ENCODE data around the gene CDK5RAP3.

The CDK5RAP3 gene

DNA sequence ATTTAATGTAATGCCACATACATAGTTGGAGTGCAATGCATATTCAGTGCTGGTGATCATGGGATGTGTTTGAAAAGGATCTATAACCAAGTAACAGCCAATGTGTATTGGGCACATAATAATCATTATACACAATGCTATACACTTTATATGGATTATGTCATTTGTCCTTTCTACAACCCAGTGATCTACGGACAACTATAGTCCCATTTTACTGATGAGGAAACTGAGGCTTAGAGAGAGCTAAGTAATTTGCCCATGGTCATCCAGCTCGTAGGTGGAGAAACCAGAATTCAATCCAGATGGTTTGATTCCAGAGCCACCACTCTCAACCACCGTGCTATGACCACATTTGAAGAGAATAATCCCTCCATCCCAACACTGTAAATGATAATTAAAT is 39.3 kb downstream of the CDK5RAP3 start:
- Histone ChIP-seq H3K36me3 (ENCODE audit: control insufficient read depth in 4 of 4, insufficient read depth in 4 of 4, low read length in 3 of 4) (no peaks in the 10 kb centered on the region), H3K9me3 (ENCODE audit: control extremely low read depth in 1 of 5, control insufficient read depth in 4 of 5, insufficient read depth in 2 of 5, low read depth in 1 of 5, low read length in 4 of 5) (no peaks in the 10 kb centered on the region), H3K27me3 (replicated peaks in 2 of 5; ENCODE audit: control insufficient read depth in 4 of 5, insufficient read depth in 5 of 5, low read length in 4 of 5) (peaks cover 0 to 34% (median 10%) of the 10 kb centered on the region in 5 experiments), H3K27ac (ENCODE audit: insufficient read depth in 1 of 2, low read depth in 1 of 2, low read length in 2 of 2, poor library complexity in 1 of 2, severe bottlenecking in 2 of 2) (no peak overlapping the region), H3K4me1 (ENCODE audit: control extremely low read depth in 1 of 4, control insufficient read depth in 4 of 4, insufficient read depth in 4 of 4, low read length in 3 of 4) (peaks cover 0 to 34% (median 17%) of the 10 kb centered on the region in 4 experiments), H3K4me3 (ENCODE audit: control insufficient read depth in 1 of 7, extremely low read depth in 1 of 7, insufficient read depth in 4 of 7, low read depth in 2 of 7, low read length in 6 of 7) (no peak overlapping the region)
- POLR2A ChIA-PET: no interaction called here
- CTCF ChIA-PET: interaction anchor here (1.6 to 14.4 kb wide), 4 partner anchors 7 to 161 kb away, joined by 3 to 511 read pairs (median 12); partner anchors contain the start of gene CDK5RAP3
- WGBS (ENCODE audit: insufficient coverage): 88% methylated on average over 1 of the region's 3 CpGs
- no peak for DNase-seq

DNA sequence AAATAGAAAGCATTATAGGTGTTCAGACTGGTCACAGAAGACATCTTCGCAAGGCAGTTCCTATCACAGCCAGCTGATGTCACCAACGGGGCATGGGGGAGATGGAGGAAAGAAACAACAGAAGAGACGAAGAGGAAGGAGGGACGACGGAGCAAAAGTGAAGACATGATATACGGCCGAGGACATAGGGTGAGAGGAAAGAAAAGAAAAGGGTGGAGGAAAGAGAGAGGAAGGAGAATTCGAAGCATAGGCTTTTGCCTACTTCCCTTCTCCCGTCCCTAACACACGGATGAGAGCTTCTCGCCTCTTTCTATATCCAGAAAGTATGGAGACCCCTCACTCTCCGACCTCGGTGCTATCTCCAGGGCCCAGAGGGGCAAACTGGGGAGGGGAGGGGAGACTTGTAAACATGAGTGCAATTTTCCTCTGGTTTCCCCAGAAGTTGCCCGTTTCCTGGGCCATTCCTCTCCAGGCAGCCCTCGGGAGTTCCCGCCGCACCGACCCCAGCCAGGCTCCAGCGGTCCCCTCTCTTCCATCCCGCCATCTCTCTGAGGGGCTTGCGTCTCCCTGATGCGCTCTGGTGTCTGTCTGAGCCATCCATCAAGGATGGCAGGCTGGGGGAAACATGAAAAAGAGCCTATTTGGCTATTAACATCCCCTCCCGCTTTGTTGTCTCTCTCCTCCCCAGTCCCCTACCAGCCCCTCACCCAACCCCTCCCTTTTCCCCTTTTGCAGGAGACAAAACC is 40.7 kb downstream of the CDK5RAP3 start:
- Histone ChIP-seq H3K27me3 (replicated peaks in 2 of 5; ENCODE audit: control insufficient read depth in 4 of 5, insufficient read depth in 5 of 5, low read length in 4 of 5) (peaks cover 0 to 35% (median 10%) of the 10 kb centered on the region in 5 experiments), H3K27ac (ENCODE audit: insufficient read depth in 1 of 2, low read depth in 1 of 2, low read length in 2 of 2, poor library complexity in 1 of 2, severe bottlenecking in 2 of 2) (no peak overlapping the region), H3K4me3 (ENCODE audit: control insufficient read depth in 1 of 7, extremely low read depth in 1 of 7, insufficient read depth in 4 of 7, low read depth in 2 of 7, low read length in 6 of 7) (peak overlapping the region; percentile 9 to 75 (median 55)), H3K36me3 (ENCODE audit: control insufficient read depth in 4 of 4, insufficient read depth in 4 of 4, low read length in 3 of 4) (no peaks in the 10 kb centered on the region), H3K9me3 (ENCODE audit: control extremely low read depth in 1 of 5, control insufficient read depth in 4 of 5, insufficient read depth in 2 of 5, low read depth in 1 of 5, low read length in 4 of 5) (no peaks in the 10 kb centered on the region), H3K4me1 (ENCODE audit: control extremely low read depth in 1 of 4, control insufficient read depth in 4 of 4, insufficient read depth in 4 of 4, low read length in 3 of 4) (peaks cover 0 to 38% (median 16%) of the 10 kb centered on the region in 4 experiments)
- 3% methylated on average over 15 of the region's 23 CpGs for WGBS (ENCODE audit: insufficient coverage)
- ChIA-PET CTCF (interaction anchor here (0.8 to 14.4 kb wide), 9 partner anchors 9 to 749 kb away, joined by 3 to 511 read pairs (median 3); partner anchors contain the start of gene CDK5RAP3), POLR2A (interaction anchor here (0.7 to 1.1 kb wide), 3 partner anchors 23 to 40 kb away, joined by 3 to 5 read pairs (median 3); partner anchors contain the start of gene CDK5RAP3)
- DNase-seq: peak; percentile 40 to 65 (median 58)

DNA sequence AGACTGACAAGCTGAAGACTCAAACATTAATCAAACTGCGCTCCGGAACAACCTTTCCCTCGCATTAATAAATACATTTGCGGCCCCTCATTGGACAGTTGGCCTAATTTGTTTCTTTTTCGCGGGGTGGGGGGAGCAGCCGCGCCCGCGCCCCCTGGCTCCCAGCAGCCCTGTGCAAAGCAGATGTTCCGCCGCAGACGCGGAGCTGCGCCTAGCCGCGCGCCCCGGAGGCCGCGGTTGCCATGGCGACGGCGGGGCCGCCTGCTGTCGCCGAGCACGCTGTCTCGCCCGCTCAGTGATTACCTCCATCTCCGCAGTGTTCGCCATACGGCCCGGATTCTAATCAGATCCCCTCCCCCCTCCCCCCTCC is 41.2 kb downstream of the CDK5RAP3 start:
- CTCF ChIA-PET: interaction anchor here (0.8 to 14.4 kb wide), 8 partner anchors 8 to 749 kb away, joined by 3 to 511 read pairs (median 6); partner anchors contain the start of gene CDK5RAP3
- no peaks in the 10 kb centered on the region for H3K9me3 ChIP-seq (ENCODE audit: control extremely low read depth in 1 of 5, control insufficient read depth in 4 of 5, insufficient read depth in 2 of 5, low read depth in 1 of 5, low read length in 4 of 5)
- H3K36me3 ChIP-seq (ENCODE audit: control insufficient read depth in 4 of 4, insufficient read depth in 4 of 4, low read length in 3 of 4): no peaks in the 10 kb centered on the region
- H3K4me1 ChIP-seq (ENCODE audit: control extremely low read depth in 1 of 4, control insufficient read depth in 4 of 4, insufficient read depth in 4 of 4, low read length in 3 of 4): peaks cover 0 to 41% (median 16%) of the 10 kb centered on the region in 4 experiments
- peak in 2 of 3 donors; percentile 65 to 74 for DNase-seq
- no peak overlapping the region for H3K27ac ChIP-seq (ENCODE audit: insufficient read depth in 1 of 2, low read depth in 1 of 2, low read length in 2 of 2, poor library complexity in 1 of 2, severe bottlenecking in 2 of 2)
- H3K27me3 ChIP-seq (replicated peaks in 2 of 5; ENCODE audit: control insufficient read depth in 4 of 5, insufficient read depth in 5 of 5, low read length in 4 of 5): peaks cover 0 to 35% (median 10%) of the 10 kb centered on the region in 5 experiments
- 0% methylated on average over 15 of the region's 34 CpGs for WGBS (ENCODE audit: insufficient coverage)
- H3K4me3 ChIP-seq (ENCODE audit: control insufficient read depth in 1 of 7, extremely low read depth in 1 of 7, insufficient read depth in 4 of 7, low read depth in 2 of 7, low read length in 6 of 7): peak overlapping the region in 6 of 7 experiments; percentile 48 to 75 (median 56)
- POLR2A ChIA-PET: interaction anchor here (1.1 kb wide), 1 partner anchor 30 kb away, joined by 3 read pairs; no protein-coding TSS in a partner anchor

DNA sequence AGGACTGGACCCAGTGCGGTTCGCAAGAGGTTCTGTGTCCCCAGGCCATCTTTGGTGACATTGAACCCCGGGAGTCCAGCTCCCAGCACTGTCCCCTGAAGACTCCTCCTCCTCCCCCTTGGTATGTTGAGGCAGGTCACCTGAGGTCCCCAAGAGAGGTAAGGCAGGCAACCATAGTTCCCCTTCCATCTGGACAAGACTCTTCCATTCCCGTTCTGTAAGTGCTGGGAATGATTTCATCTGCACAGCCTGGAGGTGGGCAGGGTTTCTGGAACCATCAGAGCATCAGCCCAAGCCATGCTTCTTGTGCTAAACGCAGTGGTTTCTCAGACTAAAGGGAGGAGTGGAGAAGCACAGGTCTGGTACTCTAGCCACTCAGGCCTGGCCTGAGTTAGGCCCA is 41.7 kb downstream of the CDK5RAP3 start:
- POLR2A ChIA-PET: interaction anchor here (1.1 kb wide), 1 partner anchor 31 kb away, joined by 3 read pairs; no protein-coding TSS in a partner anchor
- Histone ChIP-seq H3K36me3 (ENCODE audit: control insufficient read depth in 4 of 4, insufficient read depth in 4 of 4, low read length in 3 of 4) (no peaks in the 10 kb centered on the region), H3K9me3 (ENCODE audit: control extremely low read depth in 1 of 5, control insufficient read depth in 4 of 5, insufficient read depth in 2 of 5, low read depth in 1 of 5, low read length in 4 of 5) (no peaks in the 10 kb centered on the region), H3K4me3 (ENCODE audit: control insufficient read depth in 1 of 7, extremely low read depth in 1 of 7, insufficient read depth in 4 of 7, low read depth in 2 of 7, low read length in 6 of 7) (peak overlapping the region in 1 of 7 experiments; percentile 71), H3K4me1 (ENCODE audit: control extremely low read depth in 1 of 4, control insufficient read depth in 4 of 4, insufficient read depth in 4 of 4, low read length in 3 of 4) (peaks cover 0 to 45% (median 18%) of the 10 kb centered on the region in 4 experiments), H3K27me3 (replicated peaks in 2 of 5; ENCODE audit: control insufficient read depth in 4 of 5, insufficient read depth in 5 of 5, low read length in 4 of 5) (peaks cover 0 to 35% (median 10%) of the 10 kb centered on the region in 5 experiments), H3K27ac (ENCODE audit: insufficient read depth in 1 of 2, low read depth in 1 of 2, low read length in 2 of 2, poor library complexity in 1 of 2, severe bottlenecking in 2 of 2) (no peak overlapping the region)
- 48% methylated on average over 4 of the region's 5 CpGs for WGBS (ENCODE audit: insufficient coverage)
- no peak for DNase-seq
- CTCF ChIA-PET: interaction anchor here (1.1 to 14.4 kb wide), 6 partner anchors 8 to 124 kb away, joined by 3 to 511 read pairs (median 8); partner anchors contain the start of gene CDK5RAP3

DNA sequence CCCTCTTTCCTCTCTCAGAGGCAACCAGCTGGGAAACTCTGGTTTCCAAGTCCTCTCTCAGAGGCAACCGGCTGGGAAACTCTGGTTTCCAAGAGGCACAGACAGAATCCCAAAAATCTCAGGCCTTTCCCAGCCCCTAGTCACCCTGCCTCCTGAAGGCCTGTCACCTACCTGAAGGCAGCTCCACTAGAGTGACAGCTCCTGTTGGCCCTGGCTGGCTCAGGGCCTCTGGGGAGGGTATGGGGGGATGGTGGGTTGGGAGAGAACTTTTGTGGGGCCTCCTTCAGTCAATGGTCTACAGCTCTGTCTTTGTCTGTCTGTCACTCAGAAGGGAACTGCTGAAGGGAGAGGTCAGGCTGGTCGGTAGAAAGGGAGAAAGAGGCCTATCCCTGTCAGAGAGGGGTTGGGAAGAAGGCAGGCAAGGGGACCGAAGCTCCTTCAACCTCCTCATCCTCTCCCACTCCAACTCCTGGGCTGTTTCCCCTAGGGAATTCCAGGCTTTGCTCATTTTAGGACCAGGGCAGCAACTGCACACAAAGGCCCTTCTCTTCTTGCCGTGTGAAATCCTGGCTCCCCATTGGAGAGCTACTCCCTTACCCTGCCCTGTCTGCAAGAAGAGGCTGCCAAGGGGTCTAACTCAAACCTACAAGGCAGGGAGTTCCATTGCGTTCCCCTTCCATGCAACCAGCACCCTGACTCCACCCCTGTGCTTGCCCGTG is 43.1 kb downstream of the CDK5RAP3 start:
- POLR2A ChIA-PET: interaction anchor here (0.6 kb wide), 1 partner anchor 60 kb away, joined by 3 read pairs; no protein-coding TSS in a partner anchor
- CTCF ChIA-PET: interaction anchor here (0.6 to 14.4 kb wide), 6 partner anchors 10 to 47 kb away, joined by 3 to 511 read pairs (median 5); partner anchors contain the start of gene CDK5RAP3

DNA sequence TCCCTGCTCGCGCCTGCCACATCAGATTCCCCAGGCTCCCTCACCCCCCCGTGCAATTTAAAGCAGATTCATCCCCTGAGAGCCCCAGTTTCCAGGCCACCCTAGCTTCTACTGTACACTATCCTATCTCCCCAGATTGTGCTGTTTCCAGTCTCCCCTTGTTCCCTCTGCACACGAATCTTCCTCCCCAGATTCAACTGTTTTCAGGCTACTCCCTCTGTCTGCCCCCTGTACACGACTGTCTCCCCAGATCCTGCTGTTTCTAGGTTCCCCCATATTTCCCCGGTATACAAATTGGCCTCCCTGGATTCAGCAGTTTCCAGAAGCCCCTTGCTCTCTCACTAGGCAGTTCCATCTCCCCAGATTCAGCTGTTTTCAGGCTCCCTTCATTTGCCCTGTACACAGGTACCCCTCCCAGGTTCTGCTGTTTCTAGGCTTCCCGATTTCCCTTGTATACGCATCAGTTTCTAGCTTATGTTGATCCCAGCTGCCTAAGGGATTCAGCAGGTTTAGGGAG is 43.7 kb downstream of the CDK5RAP3 start:
- Histone ChIP-seq H3K36me3 (ENCODE audit: control insufficient read depth in 4 of 4, insufficient read depth in 4 of 4, low read length in 3 of 4) (no peaks in the 10 kb centered on the region), H3K27ac (ENCODE audit: insufficient read depth in 1 of 2, low read depth in 1 of 2, low read length in 2 of 2, poor library complexity in 1 of 2, severe bottlenecking in 2 of 2) (no peak overlapping the region), H3K27me3 (replicated peaks in 2 of 5; ENCODE audit: control insufficient read depth in 4 of 5, insufficient read depth in 5 of 5, low read length in 4 of 5) (peaks cover 0 to 35% (median 10%) of the 10 kb centered on the region in 5 experiments), H3K4me1 (ENCODE audit: control extremely low read depth in 1 of 4, control insufficient read depth in 4 of 4, insufficient read depth in 4 of 4, low read length in 3 of 4) (peaks cover 0 to 52% (median 21%) of the 10 kb centered on the region in 4 experiments), H3K4me3 (ENCODE audit: control insufficient read depth in 1 of 7, extremely low read depth in 1 of 7, insufficient read depth in 4 of 7, low read depth in 2 of 7, low read length in 6 of 7) (no peak overlapping the region), H3K9me3 (ENCODE audit: control extremely low read depth in 1 of 5, control insufficient read depth in 4 of 5, insufficient read depth in 2 of 5, low read depth in 1 of 5, low read length in 4 of 5) (no peaks in the 10 kb centered on the region)
- no peak for DNase-seq
- POLR2A ChIA-PET: no interaction called here
- CTCF ChIA-PET: interaction anchor here (1.2 to 14.4 kb wide), 6 partner anchors 10 to 35 kb away, joined by 3 to 511 read pairs (median 6); partner anchors contain the start of gene CDK5RAP3
- 91% methylated on average over 6 of the region's 8 CpGs for WGBS (ENCODE audit: insufficient coverage)

More for the DNA sequence above, 43.1 kb downstream of the CDK5RAP3 start:
- 98% methylated on average over 5 of the region's 6 CpGs for WGBS (ENCODE audit: insufficient coverage)
- no peaks in the 10 kb centered on the region for H3K9me3 ChIP-seq (ENCODE audit: control extremely low read depth in 1 of 5, control insufficient read depth in 4 of 5, insufficient read depth in 2 of 5, low read depth in 1 of 5, low read length in 4 of 5)
- H3K36me3 ChIP-seq (ENCODE audit: control insufficient read depth in 4 of 4, insufficient read depth in 4 of 4, low read length in 3 of 4): no peaks in the 10 kb centered on the region
- H3K4me1 ChIP-seq (ENCODE audit: control extremely low read depth in 1 of 4, control insufficient read depth in 4 of 4, insufficient read depth in 4 of 4, low read length in 3 of 4): peaks cover 0 to 52% (median 21%) of the 10 kb centered on the region in 4 experiments
- no peak overlapping the region for H3K27ac ChIP-seq (ENCODE audit: insufficient read depth in 1 of 2, low read depth in 1 of 2, low read length in 2 of 2, poor library complexity in 1 of 2, severe bottlenecking in 2 of 2)
- no peak overlapping the region for H3K4me3 ChIP-seq (ENCODE audit: control insufficient read depth in 1 of 7, extremely low read depth in 1 of 7, insufficient read depth in 4 of 7, low read depth in 2 of 7, low read length in 6 of 7)
- DNase-seq: no peak
- peaks cover 0 to 35% (median 10%) of the 10 kb centered on the region in 5 experiments for H3K27me3 ChIP-seq (replicated peaks in 2 of 5; ENCODE audit: control insufficient read depth in 4 of 5, insufficient read depth in 5 of 5, low read length in 4 of 5)
